ENCODE results near the gene KRT77.
"Not testable (repeated sequence)": the region's sequence is repeated elsewhere in the genome, so short reads cannot be mapped to it uniquely, and the experiment has no call there.

The KRT77 gene

DNA sequence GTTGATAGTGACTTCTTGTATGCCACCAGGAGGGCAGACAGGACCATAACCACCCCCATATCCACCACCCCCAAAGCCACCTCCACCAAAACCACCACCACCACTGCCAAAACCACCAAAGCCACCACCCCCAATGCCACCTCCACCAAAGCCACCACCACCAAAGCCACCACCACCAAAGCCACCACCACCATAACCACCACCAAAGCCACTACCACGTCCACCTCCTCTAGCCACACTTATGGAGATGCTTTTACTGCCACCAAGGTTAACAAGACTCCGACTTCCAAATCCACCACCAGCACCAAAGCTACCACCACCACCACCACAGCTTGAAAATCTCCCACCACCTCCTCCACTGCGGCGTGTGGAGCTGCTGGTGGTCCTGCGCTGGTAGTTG is 23.4 kb downstream of the KRT77 start:
- FAIRE-seq (no peak), DNase-seq (ENCODE audit: insufficient read length, low spot score) (no peak)

DNA sequence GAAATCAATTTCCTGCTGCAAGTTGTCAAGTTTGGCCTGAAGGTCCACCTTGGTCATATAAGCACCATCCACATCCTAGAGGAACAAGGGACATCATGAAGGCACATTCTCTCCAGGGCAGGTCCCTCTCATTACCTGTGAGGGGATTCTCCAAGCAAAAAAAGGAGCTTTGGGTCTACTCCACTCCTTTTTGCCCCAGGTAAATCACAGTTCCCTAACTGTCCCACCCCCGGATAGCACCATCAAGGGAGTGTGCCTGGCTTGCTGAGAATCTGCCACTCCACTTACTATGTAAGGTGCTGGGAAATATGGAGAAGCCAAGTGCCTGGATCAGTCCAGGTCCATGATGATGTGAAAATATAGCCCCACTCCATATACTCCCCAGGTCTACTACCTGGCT is 25.7 kb downstream of the KRT77 start:
- FAIRE-seq (no peak), DNase-seq (ENCODE audit: insufficient read length, low spot score) (no peak)

DNA sequence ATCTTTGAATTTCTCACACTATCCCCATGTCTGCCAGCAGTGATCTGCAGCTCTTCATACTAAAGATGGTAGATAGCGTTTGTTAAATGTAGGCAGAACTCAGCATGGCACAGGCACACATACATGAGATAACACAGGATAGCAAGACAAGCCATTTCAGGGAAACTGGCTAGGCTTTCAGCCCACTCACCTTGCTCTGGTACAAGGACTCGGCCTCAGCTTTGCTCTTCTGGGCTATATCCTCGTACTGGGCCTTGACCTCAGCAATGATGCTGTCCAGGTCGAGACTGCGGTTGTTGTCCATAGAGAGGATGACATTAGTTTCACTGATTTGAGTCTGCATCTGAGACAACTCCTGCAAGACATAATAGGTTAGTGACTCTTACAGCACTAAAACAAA is 26.2 kb downstream of the KRT77 start:
- no peak for FAIRE-seq
- no peak for DNase-seq (ENCODE audit: insufficient read length, low spot score)

DNA sequence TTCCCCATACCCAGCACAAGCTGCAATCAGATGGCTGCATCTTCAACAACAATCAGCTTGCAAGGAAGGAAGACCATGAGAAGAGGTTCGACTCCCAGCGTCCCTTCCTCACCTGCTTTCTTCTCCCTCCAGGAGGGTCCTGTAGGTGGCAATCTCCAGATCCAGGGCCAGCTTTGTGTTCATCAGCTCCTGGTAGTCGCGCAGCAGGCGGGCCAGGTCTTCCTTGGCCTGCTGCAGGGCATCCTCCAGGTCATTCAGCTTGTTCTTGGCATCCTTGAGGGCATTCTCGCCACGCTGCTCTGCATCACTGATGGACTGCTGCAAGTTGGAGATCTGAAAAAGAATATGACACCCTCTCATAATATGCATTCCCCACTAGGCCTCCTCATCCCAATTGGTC is 27.2 kb downstream of the KRT77 start:
- no peak for FAIRE-seq
- no peak for DNase-seq (ENCODE audit: insufficient read length, low spot score)

DNA sequence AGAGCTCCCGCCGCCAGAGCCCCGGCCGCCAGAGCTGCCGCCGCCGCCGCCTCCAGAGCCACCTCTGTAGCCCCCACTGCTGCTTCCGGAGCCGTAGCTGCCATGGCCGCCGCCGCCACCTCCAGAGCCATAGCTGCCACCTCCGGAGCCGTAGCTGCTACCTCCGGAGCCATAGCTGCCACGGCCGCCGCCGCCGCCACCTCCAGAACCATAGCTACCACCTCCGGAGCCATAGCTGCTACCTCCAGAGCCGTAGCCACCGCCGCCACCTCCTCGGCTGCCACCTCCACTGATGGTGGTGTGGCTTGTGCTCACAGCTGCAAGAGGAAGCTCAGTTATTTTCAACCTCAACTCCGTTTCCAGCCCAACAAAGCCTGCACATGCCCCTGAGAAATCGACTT is 28.0 kb downstream of the KRT77 start:
- no peak for FAIRE-seq
- no peak for DNase-seq (ENCODE audit: insufficient read length, low spot score)

DNA sequence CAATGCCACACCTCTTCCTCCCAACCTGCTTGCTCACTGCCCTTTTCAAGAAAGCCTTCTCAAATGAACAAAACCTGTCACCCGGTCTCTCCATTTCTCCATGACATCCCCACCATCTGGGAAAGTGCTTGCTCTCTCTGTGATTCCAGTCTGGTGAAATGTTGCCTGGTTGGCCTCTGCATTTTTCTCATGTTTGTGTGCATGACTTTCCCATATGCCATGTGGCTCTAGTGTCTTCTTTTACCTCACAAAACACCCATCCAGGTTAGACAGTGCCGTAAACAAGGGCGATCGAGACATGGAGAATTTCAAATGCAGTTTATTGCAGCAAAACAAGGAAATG is 28.9 kb downstream of the KRT77 start:
- DNase-seq (ENCODE audit: insufficient read length, low spot score) = no peak
- FAIRE-seq = no peak

DNA sequence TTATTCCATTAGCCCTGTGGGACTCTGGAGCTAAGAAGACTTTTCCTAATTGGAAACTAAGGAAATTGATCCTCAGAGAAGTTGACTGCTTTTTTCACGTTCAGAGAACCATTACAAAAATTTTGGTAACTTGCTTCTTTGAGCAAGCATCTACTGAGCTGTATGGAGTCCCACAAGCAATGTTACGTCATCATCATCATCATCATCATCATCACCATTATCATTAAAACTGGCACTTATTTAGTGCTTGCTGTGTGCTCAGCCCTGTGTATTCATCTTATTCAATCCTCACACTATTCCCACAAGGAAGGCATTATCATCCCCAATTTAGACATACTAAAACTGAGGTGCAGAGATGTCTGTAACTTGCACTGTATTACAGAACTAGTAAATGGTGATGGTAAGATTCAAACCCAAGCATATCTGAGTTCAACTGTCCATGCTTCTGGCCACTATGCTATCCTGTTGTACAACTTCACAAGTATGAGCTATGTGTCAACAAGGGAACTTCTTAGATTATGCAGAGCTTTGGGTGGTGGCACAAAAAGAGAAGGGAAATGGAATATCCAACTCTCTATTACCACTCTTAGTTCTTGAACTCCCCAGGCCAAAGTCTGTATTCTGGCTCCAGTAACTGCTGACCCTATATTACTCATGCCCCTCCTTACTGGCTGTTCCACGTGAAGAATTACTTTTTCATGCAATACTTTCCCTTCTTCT is 29.5 kb downstream of the KRT77 start:
- FAIRE-seq = no peak

DNA sequence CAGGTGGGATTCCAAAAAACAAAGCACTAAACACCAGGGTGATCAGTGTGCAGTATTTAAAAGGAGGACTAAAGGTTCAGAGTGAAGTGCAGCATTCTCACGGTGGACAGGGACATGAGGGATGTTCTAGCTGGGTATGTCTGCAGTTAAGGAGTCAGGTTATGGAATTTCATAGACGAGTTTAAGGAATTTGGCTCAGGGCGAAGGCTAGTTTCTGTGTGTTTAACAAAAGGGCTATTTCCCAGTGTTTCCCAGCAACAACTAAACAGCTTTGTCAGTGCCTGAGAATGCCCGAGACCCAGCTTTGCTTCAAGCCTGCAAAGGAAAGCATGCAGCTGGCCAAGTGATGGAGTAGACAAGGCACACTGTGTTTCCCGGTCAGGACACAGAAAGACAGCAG is 30.1 kb downstream of the KRT77 start:
- DNase-seq (ENCODE audit: insufficient read length, low spot score) = no peak

More for the DNA sequence above, 29.5 kb downstream of the KRT77 start:
- no peak for DNase-seq (ENCODE audit: insufficient read length, low spot score)

DNA sequence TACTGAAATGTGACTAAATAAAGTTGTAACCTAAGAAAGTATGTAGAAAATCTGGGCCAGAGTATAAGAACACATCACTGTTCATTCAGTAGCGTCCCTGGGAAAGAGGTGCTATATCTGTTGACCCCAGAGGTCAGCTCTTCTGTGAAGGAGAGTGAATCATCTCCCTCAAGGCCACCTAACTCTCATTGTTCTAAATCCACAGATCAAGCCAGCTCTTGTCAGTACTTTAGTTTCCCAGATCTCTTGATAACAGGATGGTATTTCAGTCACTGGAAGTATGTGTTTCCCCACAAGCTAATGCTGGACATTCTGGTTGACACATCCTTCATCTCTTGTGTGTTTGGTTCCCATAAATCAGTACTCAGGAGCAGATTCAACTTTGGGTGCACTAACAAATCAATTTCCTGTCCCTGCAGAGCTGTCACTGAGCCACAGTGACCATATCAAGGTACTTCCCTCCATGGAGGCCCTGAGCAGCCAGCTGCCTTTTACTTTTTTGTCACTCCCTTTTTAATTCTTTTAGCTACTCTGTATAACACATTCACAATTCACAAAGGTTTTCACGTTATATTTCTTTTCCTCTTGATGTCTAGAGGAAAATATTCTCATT is 30.9 kb downstream of the KRT77 start:
- DNase-seq (ENCODE audit: insufficient read length, low spot score) = no peak
- FAIRE-seq = no peak

More for the DNA sequence above, 30.1 kb downstream of the KRT77 start:
- FAIRE-seq = no peak

DNA sequence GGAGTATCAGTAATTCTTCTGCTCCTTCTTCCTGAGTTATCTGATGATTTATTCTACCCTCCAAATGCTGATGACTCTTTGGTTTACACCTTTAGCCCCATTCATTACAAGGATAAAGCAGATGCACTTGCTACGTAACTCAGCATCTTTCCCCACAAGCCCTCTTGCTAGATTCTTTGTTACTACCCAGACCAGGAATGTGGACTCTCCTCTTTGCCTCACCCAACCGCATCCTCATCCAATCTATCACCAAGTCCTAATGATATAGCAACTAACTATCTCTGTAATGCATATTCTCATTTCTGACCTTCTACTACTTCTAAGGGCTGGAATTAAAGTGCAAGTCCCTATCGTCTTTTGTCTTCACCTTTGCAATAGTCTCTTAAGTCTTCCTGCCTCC is 32.4 kb downstream of the KRT77 start:
- no peak for FAIRE-seq

DNA sequence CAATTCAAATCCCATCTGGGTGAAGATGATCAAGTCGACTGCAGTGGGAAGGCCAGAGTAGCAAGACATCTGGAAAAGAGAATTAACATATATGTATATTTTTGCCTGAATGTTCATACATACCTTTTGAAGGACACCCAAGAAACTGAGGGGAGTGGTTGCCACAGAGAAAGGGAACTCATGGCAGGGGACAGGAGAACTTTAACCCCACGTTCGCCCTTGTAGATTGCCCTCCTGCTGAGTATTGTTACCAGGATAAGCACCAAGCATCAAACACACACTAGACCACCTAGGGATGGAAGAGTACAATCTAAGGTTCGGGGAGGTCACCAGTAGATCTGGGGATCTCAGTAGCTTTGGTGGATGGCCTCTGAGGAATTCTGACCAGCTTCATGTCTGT is 32.8 kb downstream of the KRT77 start:
- no peak for FAIRE-seq

More for the DNA sequence above, 32.4 kb downstream of the KRT77 start:
- DNase-seq (ENCODE audit: insufficient read length, low spot score) = no peak

DNA sequence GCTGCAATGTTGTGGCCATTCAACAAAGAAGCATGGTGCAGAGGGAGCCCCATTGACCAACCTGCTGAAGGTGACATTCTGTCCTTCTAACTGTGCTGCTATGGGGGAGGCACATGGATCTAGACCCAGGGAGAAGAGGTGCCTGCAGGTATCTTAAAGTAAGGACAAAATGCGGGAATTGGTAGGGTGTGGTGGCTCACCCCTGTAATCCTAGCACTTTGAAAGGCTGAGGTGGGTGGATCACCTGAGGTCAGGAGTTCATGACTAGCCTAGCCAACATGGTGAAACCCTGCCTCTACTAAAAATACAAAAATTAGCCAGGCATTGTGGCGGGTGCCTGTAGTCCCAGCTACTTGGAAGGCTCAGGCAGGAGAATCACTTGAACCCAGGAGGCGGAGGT is 33.4 kb downstream of the KRT77 start:
- not testable (repeated sequence) for DNase-seq (ENCODE audit: insufficient read length, low spot score); FAIRE-seq

More for the DNA sequence above, 32.8 kb downstream of the KRT77 start:
- no peak for DNase-seq (ENCODE audit: insufficient read length, low spot score)

DNA sequence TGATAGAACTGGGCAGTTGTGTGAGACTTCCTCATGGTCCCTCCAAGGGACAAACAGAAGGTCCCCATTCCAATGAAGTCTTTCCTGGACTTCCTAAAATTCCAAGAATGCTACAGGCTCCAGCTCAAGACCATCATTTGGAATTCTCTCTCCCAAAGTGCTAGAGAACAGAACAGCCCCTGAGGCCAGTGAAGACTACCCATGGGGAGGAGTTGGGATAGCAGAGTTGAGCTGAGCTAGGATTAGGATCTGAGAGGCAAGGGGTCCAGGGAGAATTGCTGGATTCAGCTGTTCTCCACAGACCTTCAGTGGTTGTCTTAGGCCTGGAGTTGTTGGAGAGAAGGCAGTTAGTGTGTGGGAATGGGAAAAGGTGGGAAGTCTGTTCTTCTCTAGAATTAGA is 33.9 kb downstream of the KRT77 start:
- FAIRE-seq = no peak
- no peak for DNase-seq (ENCODE audit: insufficient read length, low spot score)

DNA sequence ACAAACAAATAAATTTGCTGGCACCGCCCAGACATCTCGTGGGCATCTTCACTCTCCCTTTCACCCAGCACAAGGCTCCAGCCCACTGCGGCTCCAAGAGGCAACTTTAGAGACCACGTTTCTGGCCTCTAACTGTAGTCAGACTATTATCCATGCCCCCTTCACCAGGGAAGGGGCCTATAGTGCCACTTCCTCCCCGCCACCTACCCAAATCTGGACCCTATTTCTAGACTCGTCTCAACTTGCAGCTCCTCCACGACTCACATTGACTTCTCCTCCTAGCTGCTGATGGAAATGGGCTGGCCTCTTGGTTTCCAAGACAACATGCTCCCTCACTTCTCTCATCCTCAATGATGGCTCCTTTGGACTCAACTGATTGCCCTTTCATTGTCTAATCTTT is 35.4 kb downstream of the KRT77 start:
- DNase-seq (ENCODE audit: insufficient read length, low spot score) (no peak), FAIRE-seq (no peak)

DNA sequence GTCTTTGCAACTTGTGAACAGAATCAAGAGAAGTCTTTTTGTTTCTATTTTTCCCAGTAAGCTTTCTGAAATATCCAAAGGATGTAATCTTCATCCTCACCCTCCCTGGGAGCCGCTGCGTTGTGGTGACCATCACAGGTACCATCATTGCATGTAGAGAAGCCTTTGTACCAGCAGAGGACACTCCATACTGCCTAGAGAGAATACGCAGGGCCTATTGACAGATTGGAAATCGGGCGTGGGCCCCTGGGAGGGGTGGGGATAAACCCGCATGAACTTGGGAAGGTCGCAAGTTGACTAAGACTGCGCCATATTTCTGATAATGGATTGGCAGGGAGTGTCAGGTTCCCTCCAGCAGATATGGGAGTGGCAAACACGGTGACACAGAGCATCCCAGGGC is 35.8 kb downstream of the KRT77 start:
- FAIRE-seq = no peak
- DNase-seq (ENCODE audit: insufficient read length, low spot score) = no peak

DNA sequence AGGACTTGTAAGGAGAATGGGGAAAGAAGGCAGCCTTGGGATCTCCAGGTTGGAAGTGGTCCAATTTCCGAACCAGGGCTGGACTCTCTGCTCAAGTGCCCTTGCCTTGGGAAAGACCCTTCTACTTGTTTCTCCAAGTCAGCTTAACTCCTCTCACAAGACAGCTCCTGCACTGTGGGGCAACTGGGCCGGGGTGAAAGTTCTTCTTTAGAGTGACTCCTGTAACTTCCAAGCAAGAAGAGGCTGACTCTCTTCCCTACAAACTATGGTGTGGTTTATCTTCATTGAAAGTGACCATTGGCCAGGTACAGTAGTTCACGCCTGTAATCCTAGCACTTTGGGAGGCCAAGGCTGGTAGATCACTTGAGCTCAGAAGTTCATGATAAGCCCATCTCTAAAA is 36.9 kb downstream of the KRT77 start:
- no peak for DNase-seq (ENCODE audit: insufficient read length, low spot score)
- FAIRE-seq = no peak

DNA sequence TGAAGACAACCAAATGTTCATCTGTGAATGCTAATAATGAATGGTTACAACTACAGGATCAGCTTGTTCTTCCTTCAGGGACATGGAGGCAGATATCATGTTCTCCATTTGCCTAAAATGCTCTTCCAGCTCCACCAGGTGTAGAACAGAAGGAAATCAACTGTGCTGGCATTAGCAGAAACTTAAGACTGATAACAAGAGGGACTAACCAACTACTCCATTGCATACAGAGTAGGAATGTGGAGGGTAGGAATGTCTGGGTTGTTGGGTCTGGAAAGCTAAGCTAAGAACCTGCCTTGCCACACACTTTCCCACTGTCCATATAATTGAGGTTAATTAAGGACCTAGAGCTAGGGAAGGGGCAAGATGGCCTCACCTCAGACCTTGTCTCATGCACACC is 39.9 kb downstream of the KRT77 start:
- no peak for DNase-seq (ENCODE audit: insufficient read length, low spot score)
- no peak for FAIRE-seq

DNA sequence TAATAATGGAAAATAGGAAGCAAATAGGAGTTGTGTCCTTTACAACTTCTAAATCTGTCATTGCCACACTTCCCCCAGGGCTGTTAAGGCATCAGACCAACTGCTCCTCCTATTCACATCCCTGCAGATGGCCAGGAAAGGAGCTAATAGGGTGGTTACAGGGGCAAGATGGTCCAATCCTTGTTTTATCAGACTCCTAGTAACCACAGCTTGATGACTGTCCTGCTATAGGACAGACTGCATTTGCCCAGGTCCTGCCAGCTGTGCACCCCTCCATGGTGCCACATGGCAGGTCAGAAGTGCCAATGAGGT is 40.5 kb downstream of the KRT77 start:
- DNase-seq (ENCODE audit: insufficient read length, low spot score) (no peak), FAIRE-seq (no peak)

DNA sequence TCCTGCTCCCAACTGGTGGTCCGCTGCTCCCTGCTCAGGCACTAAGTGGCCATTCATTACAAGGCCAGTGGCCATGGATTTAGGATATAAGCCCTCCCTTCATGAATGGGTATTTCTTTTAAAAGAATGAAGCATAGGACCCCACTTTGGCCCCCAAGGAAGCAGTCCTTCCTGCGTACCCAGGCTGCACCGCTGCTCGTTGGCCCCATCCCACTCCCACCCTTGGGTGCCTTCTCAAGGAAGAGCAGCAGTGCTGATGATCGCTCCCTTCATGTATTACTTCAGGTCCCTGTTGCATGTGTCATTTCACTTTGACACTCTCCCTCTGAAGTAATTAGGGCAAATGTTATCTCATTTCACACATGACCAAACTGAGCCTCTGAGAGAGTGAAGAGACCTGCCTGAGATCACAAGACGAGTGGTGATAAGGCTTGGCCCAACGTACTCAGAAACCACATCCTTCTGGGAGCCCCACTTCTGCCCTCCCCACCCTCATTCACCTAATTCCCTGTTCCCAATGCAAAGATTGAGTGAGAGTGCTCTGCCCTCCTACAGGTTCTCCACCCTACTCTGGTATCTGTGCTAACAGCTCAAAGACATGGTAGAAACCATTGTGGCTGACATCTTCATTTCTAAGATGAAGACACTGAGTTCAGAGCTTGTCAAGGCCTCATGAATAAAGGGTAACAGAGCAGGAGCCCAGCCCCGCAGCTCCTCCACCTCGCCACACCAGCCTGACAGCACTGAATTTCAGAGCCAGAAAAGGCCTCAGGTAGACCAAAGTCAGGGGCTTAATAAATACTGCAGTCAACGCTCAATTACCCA is 41.0 kb downstream of the KRT77 start:
- DNase-seq (ENCODE audit: insufficient read length, low spot score) (no peak), FAIRE-seq (no peak)

DNA sequence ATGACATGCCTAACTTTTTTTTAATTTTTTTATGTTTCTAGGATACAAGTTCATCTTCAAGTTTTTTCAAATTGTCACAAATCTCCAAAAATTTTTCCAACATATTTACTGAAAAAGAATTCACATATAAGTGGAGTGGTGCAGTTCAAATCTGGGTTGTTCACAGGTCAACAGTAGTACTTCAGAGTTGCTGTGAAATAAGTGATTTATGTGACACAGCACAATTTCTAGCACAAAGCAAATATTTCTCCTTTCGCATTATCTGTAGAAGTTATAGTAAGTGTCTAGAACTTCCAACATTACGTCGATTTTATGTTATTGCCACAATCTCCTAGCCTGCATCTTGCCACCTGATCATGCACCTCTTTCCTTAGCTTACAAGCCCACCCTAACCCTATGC is 41.7 kb downstream of the KRT77 start:
- FAIRE-seq (no peak), DNase-seq (ENCODE audit: insufficient read length, low spot score) (no peak)

DNA sequence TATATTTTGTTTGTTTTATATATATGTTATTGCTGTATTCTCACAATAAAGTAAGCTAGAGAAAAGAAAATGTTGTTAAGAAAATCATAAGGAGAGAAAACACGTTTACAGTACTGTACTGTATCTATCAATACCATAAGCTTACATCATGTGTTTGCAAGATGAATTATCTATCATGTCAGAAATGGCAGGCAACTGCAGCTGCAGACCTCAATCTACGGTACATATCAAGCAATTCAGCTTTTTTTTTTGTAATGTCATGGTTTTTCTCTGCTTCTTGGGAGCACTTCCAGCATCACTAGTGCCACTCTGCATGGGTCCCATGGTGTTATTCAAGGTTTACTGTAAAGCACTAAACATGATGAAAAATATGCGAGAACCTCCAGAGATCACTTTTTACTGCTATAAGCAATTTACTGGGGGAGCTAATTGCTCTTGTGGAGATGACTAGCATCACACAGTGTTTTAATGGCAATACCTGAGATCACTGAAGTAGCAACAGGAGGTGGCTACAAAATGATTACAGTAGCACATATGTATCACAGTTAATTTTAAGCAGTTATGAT is 42.3 kb downstream of the KRT77 start:
- DNase-seq (ENCODE audit: insufficient read length, low spot score) = no peak
- no peak for FAIRE-seq

DNA sequence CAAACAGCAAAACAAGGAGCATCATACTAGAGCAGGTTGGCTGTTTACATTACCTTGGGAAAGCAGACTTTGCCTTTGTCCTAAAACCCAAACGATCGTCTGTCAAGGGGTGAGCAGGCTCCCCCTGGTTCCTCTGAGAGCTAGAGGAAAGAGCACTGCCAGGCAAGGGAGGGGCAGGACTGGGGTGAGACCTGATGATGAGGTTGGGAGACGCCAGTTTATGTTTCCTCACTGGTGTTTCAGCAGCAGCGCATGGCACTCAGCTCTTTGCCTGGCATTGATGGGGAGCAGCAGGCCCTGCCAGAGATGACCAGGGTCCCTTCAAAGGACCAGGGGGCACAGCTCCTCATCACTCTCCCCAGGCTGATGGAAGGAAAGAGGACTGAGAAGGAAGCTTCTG is 43.4 kb downstream of the KRT77 start:
- FAIRE-seq (no peak), DNase-seq (ENCODE audit: insufficient read length, low spot score) (no peak)
